HEK293 (cell line): Measurements from ENCODE around the gene HMOX1.

ENCODE experiments used
- CTCF ChIA-PET: fragments of 350-600 bp; formaldehyde crosslinking; extraction: SDS; loops from one replicate; lab custom pipeline; 2021; ENCODE audit warnings: antibody characterized with exemption; lab: Yijun Ruan, JAX
- POLR2A ChIA-PET: fragments of 300-600 bp; formaldehyde crosslinking; extraction: SDS; loops from one replicate; lab custom pipeline; 2020; ENCODE audit warnings: antibody characterized with exemption, inconsistent platforms; lab: Yijun Ruan, JAX
- H3K27ac ChIP-seq: fragments of 200-500 bp; sonication (Bioruptor generic); 2 replicates; pipeline ENCODE4 v1.5.1; 2014; ENCODE audit warnings: low read depth, low read length, control low read depth, inconsistent platforms; ENCODE audit errors: extremely low read depth
- H3K36me3 ChIP-seq, 2 experiments: fragments of 200-500 bp in 1 of 2; sonication (Bioruptor generic) in 1 of 2; 1 replicate in 1 of 2; 2 replicates in 1 of 2; pipeline ENCODE4 v1.5.1; 2014 to 2017; ENCODE audit warnings: inconsistent platforms in 2 of 2, low read length in 2 of 2; ENCODE audit not compliant: control insufficient read depth in 2 of 2, insufficient read depth in 1 of 2
- H3K4me1 ChIP-seq: fragments of 200-500 bp; sonication (Bioruptor generic); 2 replicates; pipeline ENCODE4 v1.5.1; 2014; ENCODE audit warnings: mild to moderate bottlenecking, low read length, inconsistent platforms; ENCODE audit not compliant: control insufficient read depth, insufficient read depth
- H3K4me3 ChIP-seq: 2 replicates; pipeline ENCODE4 v1.5.1; 2011; ENCODE audit warnings: low read depth, mild to moderate bottlenecking, control low read depth, low read length, moderate library complexity
- H3K9me3 ChIP-seq: fragments of 200-500 bp; sonication (Bioruptor generic); 2 replicates; pipeline ENCODE4 v1.5.1; 2014; ENCODE audit warnings: low read depth, low read length, inconsistent platforms; ENCODE audit not compliant: control insufficient read depth, insufficient read depth
- HOXA7 ChIP-seq: sonication (generic); formaldehyde crosslinking; IDR thresholded peaks from 2 replicates; pipeline ENCODE4 v1.8.1; 2022; ENCODE audit warnings: missing genetic modification reagents, borderline replicate concordance
- KLF7 ChIP-seq: fragments of 450-650 bp; formaldehyde crosslinking; IDR thresholded peaks from 2 replicates; pipeline ENCODE4 v1.5.1; 2016; ENCODE audit warnings: missing biosample characterization, missing genetic modification characterization, borderline replicate concordance
- REPIN1 ChIP-seq: fragments of 450-650 bp; formaldehyde crosslinking; IDR thresholded peaks from 2 replicates; pipeline ENCODE4 v1.5.1; 2017; ENCODE audit warnings: missing biosample characterization, missing genetic modification characterization, low read depth
- TCF7L2 ChIP-seq: IDR thresholded peaks from 2 replicates; pipeline ENCODE4 v1.6.1; 2011; ENCODE audit warnings: low read depth, mild to moderate bottlenecking, inconsistent platforms, low read length, moderate library complexity, borderline replicate concordance
- WT1 ChIP-seq: fragments of 450-650 bp; formaldehyde crosslinking; IDR thresholded peaks from 2 replicates; pipeline ENCODE4 v1.5.1; 2016; ENCODE audit warnings: missing biosample characterization, missing genetic modification characterization
- ZBTB17 ChIP-seq: fragments of 450-650 bp; formaldehyde crosslinking; IDR thresholded peaks from 2 replicates; pipeline ENCODE4 v1.5.1; 2016; ENCODE audit warnings: missing biosample characterization, missing genetic modification characterization
- ZFP37 ChIP-seq: fragments of 450-650 bp; formaldehyde crosslinking; IDR thresholded peaks from 2 replicates; pipeline ENCODE4 v1.5.1; 2016; ENCODE audit warnings: missing biosample characterization, missing genetic modification characterization
- ZIC2 ChIP-seq: fragments of 450-650 bp; formaldehyde crosslinking; IDR thresholded peaks from 2 replicates; pipeline ENCODE4 v1.5.1; 2016; ENCODE audit warnings: missing biosample characterization, missing genetic modification characterization
- ZNF112 ChIP-seq: fragments of 450-650 bp; formaldehyde crosslinking; IDR thresholded peaks from 2 replicates; pipeline ENCODE4 v1.5.0; 2017; ENCODE audit warnings: missing biosample characterization, missing genetic modification characterization
- ZNF2 ChIP-seq: fragments of 450-650 bp; formaldehyde crosslinking; IDR thresholded peaks from 2 replicates; pipeline ENCODE4 v1.5.1; 2016; ENCODE audit warnings: missing biosample characterization, missing genetic modification characterization
- ZNF248 ChIP-seq: fragments of 450-650 bp; formaldehyde crosslinking; IDR thresholded peaks from 2 replicates; pipeline ENCODE4 v1.5.1; 2017; ENCODE audit warnings: missing biosample characterization, missing genetic modification characterization
- ZNF26 ChIP-seq: fragments of 450-650 bp; formaldehyde crosslinking; IDR thresholded peaks from 2 replicates; pipeline ENCODE4 v1.5.1; 2016; ENCODE audit warnings: missing biosample characterization, missing genetic modification characterization
- ZNF324 ChIP-seq: fragments of 450-650 bp; formaldehyde crosslinking; IDR thresholded peaks from 2 replicates; pipeline ENCODE4 v1.5.1; 2016; ENCODE audit warnings: missing biosample characterization, missing genetic modification characterization
- ZNF335 ChIP-seq: fragments of 450-650 bp; formaldehyde crosslinking; conservative IDR thresholded peaks from 2 replicates; pipeline ENCODE4 v1.5.1; 2016; ENCODE audit warnings: missing biosample characterization, missing genetic modification characterization
- ZNF341 ChIP-seq: fragments of 450-650 bp; formaldehyde crosslinking; IDR thresholded peaks from 2 replicates; pipeline ENCODE4; 2016; ENCODE audit warnings: low read depth, missing biosample characterization, missing genetic modification characterization
- ZNF37A ChIP-seq: fragments of 450-650 bp; IDR thresholded peaks from 2 replicates; pipeline ENCODE4 v1.5.1; 2018; ENCODE audit warnings: missing biosample characterization, missing genetic modification characterization
- ZNF48 ChIP-seq: fragments of 450-650 bp; formaldehyde crosslinking; IDR thresholded peaks from 2 replicates; pipeline ENCODE4 v1.5.1; 2016; ENCODE audit warnings: missing biosample characterization, missing genetic modification characterization
- ZNF514 ChIP-seq: fragments of 450-650 bp; formaldehyde crosslinking; IDR thresholded peaks from 2 replicates; pipeline ENCODE4 v1.5.1; 2016; ENCODE audit warnings: missing biosample characterization, missing genetic modification characterization
- ZNF549 ChIP-seq: fragments of 450-650 bp; IDR thresholded peaks from 2 replicates; pipeline ENCODE4 v1.5.1; 2018; ENCODE audit warnings: missing biosample characterization, missing genetic modification characterization, mild to moderate bottlenecking, inconsistent platforms, moderate library complexity
- ZNF777 ChIP-seq: fragments of 450-650 bp; formaldehyde crosslinking; IDR thresholded peaks from 2 replicates; pipeline ENCODE4 v1.5.1; 2017; ENCODE audit warnings: missing biosample characterization, missing genetic modification characterization, borderline replicate concordance
- ZSCAN16 ChIP-seq: fragments of 450-650 bp; formaldehyde crosslinking; IDR thresholded peaks from 2 replicates; pipeline ENCODE4 v1.5.1; 2016; ENCODE audit warnings: missing biosample characterization, missing genetic modification characterization
- TF ChIP-seq, protein P1 (sequence below): IDR thresholded peaks from 2 replicates; pipeline ENCODE4 v1.6.1; 2011; ENCODE audit warnings: mild to moderate bottlenecking, low read depth, low read length, borderline replicate concordance
- TF ChIP-seq, protein P2 (sequence below): fragments of 450-650 bp; formaldehyde crosslinking; IDR thresholded peaks from 2 replicates; pipeline ENCODE4 v1.5.1; 2016; ENCODE audit warnings: missing biosample characterization, missing genetic modification characterization
- TF ChIP-seq, protein P3 (sequence below): fragments of 450-650 bp; formaldehyde crosslinking; IDR thresholded peaks from 2 replicates; pipeline ENCODE4 v1.5.1; 2017; ENCODE audit warnings: missing biosample characterization, missing genetic modification characterization
- TF ChIP-seq, protein P4 (sequence below): fragments of 450-650 bp; formaldehyde crosslinking; optimal IDR thresholded peaks from 2 replicates; pipeline ENCODE3; 2016; ENCODE audit warnings: missing biosample characterization, mild to moderate bottlenecking, missing genetic modification characterization

The HMOX1 gene

GRCh38 chr22:35425971-35426800 is 45.3 kb downstream of the HMOX1 start (continued):
- peak; percentile 86 for TF ChIP-seq ZNF341 (tag by site-specific recombination)
- TF ChIP-seq ZNF324, result no peak
- no peak for TF ChIP-seq KLF7
- TF ChIP-seq ZNF48 (tag by site-specific recombination), result no peak
- no peak for TF ChIP-seq WT1 (tag by site-specific recombination)
- TF ChIP-seq ZNF777, result no peak
- no peak for TF ChIP-seq ZNF37A
- peak; percentile 79 for TF ChIP-seq ZIC2
- TF ChIP-seq, protein P1, sequence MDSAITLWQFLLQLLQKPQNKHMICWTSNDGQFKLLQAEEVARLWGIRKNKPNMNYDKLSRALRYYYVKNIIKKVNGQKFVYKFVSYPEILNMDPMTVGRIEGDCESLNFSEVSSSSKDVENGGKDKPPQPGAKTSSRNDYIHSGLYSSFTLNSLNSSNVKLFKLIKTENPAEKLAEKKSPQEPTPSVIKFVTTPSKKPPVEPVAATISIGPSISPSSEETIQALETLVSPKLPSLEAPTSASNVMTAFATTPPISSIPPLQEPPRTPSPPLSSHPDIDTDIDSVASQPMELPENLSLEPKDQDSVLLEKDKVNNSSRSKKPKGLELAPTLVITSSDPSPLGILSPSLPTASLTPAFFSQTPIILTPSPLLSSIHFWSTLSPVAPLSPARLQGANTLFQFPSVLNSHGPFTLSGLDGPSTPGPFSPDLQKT, result no peak
- TF ChIP-seq ZSCAN16 (tag by site-specific recombination), result no peak
- TF ChIP-seq, all 188 proteins: peak for 5

- CTCF ChIA-PET, result interaction anchor here (1.2 to 1.8 kb wide), 2 partner anchors 157 to 697 kb away, joined by 4 to 7 read pairs; no protein-coding TSS in a partner anchor
- TF ChIP-seq ZFP37 (tag by site-specific recombination) (no peak), HOXA7 (no peak), ZNF112 (tag by site-specific recombination) (no peak), ZNF341 (tag by site-specific recombination) (0 out of 2 replicates have a peak, but pooled peaks have one; percentile 5), ZNF26 (tag by site-specific recombination) (no peak), ZBTB17 (tag by site-specific recombination) (peak; percentile 40; the same call in 1 of the 2 replicates)
- TF ChIP-seq, protein P2, sequence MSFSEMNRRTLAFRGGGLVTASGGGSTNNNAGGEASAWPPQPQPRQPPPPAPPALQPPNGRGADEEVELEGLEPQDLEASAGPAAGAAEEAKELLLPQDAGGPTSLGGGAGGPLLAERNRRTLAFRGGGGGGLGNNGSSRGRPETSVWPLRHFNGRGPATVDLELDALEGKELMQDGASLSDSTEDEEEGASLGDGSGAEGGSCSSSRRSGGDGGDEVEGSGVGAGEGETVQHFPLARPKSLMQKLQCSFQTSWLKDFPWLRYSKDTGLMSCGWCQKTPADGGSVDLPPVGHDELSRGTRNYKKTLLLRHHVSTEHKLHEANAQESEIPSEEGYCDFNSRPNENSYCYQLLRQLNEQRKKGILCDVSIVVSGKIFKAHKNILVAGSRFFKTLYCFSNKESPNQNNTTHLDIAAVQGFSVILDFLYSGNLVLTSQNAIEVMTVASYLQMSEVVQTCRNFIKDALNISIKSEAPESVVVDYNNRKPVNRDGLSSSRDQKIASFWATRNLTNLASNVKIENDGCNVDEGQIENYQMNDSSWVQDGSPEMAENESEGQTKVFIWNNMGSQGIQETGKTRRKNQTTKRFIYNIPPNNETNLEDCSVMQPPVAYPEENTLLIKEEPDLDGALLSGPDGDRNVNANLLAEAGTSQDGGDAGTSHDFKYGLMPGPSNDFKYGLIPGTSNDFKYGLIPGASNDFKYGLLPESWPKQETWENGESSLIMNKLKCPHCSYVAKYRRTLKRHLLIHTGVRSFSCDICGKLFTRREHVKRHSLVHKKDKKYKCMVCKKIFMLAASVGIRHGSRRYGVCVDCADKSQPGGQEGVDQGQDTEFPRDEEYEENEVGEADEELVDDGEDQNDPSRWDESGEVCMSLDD (tag by site-specific recombination), result no peak
Observed at GRCh38 chr22:35426801-35427140, 45.9 kb downstream of the HMOX1 start.

GRCh38 chr22:35430897-35431322 is 50.0 kb downstream of the HMOX1 start:
- CTCF ChIA-PET, result interaction anchor here (0.6 to 8.5 kb wide), 49 partner anchors 10 to 810 kb away, joined by 3 to 103 read pairs (median 4); partner anchors contain the start of gene MB
- H3K9me3 ChIP-seq, result no peaks in the 10 kb centered on the region
- no peaks in the 10 kb centered on the region for H3K4me1 ChIP-seq
- no peak overlapping the region for H3K4me3 ChIP-seq
- POLR2A ChIA-PET, result interaction anchor here (0.5 to 1.1 kb wide), 3 partner anchors 21 to 173 kb away, joined by 3 to 5 read pairs (median 4); no protein-coding TSS in a partner anchor
- H3K27ac ChIP-seq, result no peak overlapping the region
- H3K36me3 ChIP-seq, result peaks cover 28 to 77% of the 10 kb centered on the region in 2 experiments; a peak in 2 of 3 replicates
- TF ChIP-seq ZNF335, result no peak
- no peak for TF ChIP-seq ZNF2 (tag by site-specific recombination)
- no peak for TF ChIP-seq TCF7L2
- TF ChIP-seq, protein P3, sequence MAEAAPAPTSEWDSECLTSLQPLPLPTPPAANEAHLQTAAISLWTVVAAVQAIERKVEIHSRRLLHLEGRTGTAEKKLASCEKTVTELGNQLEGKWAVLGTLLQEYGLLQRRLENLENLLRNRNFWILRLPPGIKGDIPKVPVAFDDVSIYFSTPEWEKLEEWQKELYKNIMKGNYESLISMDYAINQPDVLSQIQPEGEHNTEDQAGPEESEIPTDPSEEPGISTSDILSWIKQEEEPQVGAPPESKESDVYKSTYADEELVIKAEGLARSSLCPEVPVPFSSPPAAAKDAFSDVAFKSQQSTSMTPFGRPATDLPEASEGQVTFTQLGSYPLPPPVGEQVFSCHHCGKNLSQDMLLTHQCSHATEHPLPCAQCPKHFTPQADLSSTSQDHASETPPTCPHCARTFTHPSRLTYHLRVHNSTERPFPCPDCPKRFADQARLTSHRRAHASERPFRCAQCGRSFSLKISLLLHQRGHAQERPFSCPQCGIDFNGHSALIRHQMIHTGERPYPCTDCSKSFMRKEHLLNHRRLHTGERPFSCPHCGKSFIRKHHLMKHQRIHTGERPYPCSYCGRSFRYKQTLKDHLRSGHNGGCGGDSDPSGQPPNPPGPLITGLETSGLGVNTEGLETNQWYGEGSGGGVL (tag by site-specific recombination), result no peak
- TF ChIP-seq REPIN1, result no peak
- no peak for TF ChIP-seq ZNF514 (tag by site-specific recombination)
- no peak for TF ChIP-seq ZNF248
- TF ChIP-seq, protein P4, sequence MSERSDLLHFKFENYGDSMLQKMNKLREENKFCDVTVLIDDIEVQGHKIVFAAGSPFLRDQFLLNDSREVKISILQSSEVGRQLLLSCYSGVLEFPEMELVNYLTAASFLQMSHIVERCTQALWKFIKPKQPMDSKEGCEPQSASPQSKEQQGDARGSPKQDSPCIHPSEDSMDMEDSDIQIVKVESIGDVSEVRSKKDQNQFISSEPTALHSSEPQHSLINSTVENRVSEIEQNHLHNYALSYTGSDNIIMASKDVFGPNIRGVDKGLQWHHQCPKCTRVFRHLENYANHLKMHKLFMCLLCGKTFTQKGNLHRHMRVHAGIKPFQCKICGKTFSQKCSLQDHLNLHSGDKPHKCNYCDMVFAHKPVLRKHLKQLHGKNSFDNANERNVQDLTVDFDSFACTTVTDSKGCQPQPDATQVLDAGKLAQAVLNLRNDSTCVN (tag by site-specific recombination), result no peak
- TF ChIP-seq ZNF549, result no peak

More at GRCh38 chr22:35426801-35427140, 45.9 kb downstream of the HMOX1 start:
- peaks cover 28 to 82% of the 10 kb centered on the region in 2 experiments for H3K36me3 ChIP-seq
- H3K4me3 ChIP-seq, result no peak overlapping the region
- H3K4me1 ChIP-seq, result no peaks in the 10 kb centered on the region
- POLR2A ChIA-PET, result interaction anchor here (0.7 to 0.8 kb wide), 2 partner anchors 19 to 142 kb away, joined by 3 read pairs; no protein-coding TSS in a partner anchor
- 0 out of 2 replicates have a peak overlapping the region, but pooled peaks have one; percentile 1 for H3K27ac ChIP-seq
- H3K9me3 ChIP-seq, result no peaks in the 10 kb centered on the region
